NAMALWA (cell line): ENCODE data around the gene FIS1.
"Not testable (repeated sequence)": the region's sequence is repeated elsewhere in the genome, so short reads cannot be mapped to it uniquely, and the experiment has no call there.

Source experiments
- DNase-seq: peaks from one replicate; pipeline ENCODE4 v3.0.0-alpha.2; 2015; ENCODE audit warnings: low spot score

The FIS1 gene

GRCh38 chr7:101244375-101245146 lies at the start of gene FIS1:
TSS of gene FIS1 (minus strand) at chr7:101245081. CDS start at chr7:101245004, 77 bp downstream.
- DNase-seq, result peak; percentile 96

- DNase-seq, result no peak
Measured at GRCh38 chr7:101294039-101294831, 49.4 kb upstream of the FIS1 start.

DNA sequence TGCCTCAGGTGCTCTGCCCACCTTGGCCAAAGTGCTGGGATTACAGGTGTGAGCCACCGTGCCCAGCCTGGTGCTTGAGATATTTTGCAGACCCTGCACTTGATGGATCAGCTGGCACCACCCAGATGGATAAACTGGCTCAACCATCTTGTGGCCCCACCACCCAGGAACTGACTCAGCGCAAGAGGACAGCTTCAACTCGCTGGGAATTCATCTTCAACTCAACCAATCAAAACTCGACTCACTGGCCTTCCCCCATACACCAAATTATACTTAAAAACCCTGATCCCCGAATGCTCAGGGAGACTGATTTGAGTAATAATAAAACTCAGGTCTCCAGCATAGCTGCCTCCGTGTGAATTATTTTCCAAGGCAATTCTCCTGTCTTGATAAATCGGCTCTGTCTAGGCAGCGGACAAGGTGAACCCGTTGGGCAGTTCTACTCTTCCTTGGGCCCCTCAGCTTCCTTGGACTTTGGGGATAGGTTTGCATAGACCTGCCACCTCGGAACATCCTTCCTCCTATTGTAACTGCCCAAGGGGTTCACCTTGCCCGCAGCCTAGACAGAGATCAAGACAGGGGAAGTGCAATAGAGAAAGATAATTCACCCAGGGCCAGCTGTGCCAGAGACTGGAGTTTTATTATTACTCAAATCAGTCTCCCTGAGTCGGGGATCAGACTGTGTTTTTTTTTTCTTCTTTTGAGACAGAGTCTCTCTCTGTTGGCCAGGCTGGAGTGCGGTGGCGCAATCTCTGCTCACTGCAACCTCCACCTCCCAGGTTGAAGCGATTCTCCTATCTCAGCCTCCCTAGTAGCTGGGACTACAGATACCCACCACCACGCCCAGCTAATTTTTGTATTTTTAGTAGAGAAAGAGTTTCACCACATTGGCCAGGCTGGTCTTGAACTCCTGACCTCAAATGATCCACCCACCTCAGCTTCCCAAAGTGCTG lies 48.5 kb upstream of the FIS1 start:
- DNase-seq, result not testable (repeated sequence)

GRCh38 chr7:101292566-101292965 lies 47.7 kb upstream of the FIS1 start:
- DNase-seq, result not testable (repeated sequence)

- peak; percentile 59 for DNase-seq
Measured at GRCh38 chr7:101290186-101291037, 45.5 kb upstream of the FIS1 start.

DNA sequence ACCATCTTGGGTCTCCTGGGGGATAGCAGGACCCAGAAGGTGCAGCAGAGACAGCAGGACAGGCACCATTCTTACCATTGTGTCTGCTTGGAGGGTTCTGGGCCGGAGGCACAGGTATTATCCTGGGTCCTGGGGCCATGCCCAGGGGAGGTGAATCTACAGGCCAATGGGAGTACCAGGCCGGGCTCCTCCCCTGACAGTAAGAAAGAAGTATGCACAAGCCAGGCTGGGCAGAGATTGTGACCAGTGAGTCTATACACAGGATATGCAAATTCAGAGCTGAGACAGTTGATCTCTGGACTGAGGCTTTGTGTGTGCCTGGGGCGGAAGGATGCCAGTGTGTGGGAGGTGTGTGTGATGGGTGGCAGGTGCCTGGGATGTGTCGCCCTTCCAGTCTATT lies 44.8 kb upstream of the FIS1 start:
- peak; percentile 48 for DNase-seq

DNA sequence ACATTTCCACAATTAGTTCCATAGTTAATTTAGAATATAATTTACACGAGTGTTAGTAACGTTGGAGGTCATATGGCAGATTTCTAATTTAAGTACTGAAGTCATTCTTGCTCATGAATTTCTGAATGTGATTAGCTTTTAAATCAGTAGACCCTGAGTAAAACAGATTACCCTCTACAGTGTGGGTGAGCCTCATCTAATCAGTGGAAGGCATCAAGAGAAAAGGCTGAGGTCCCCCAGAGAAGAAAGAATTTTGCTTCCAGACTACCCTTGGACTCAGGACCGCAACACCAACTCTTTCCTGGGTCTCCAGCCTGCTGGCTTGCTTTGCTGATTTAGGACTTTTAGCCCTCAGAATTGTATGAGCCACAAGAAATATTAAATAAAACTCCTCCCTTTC lies 43.6 kb upstream of the FIS1 start:
- DNase-seq, result no peak

DNA sequence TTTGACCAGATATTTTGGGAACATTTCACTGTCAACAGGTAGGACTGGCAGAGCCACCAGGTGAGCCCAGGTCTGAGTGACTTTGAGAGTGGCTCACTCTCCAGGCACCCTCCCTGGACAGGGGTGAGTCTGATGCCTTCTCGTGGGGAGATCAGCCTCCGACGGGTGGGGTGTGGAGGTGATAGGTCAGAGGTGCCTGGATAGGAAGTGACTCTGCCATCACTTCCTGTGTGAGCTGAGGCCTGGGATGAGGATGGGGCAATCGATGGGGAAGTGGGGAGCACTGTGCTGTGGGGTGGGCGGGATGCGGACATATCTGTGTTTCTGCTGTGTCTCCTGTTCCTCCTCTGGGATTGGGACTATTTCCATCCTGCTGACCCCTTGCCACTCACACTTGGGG lies 42.2 kb upstream of the FIS1 start:
- DNase-seq, result no peak

DNA sequence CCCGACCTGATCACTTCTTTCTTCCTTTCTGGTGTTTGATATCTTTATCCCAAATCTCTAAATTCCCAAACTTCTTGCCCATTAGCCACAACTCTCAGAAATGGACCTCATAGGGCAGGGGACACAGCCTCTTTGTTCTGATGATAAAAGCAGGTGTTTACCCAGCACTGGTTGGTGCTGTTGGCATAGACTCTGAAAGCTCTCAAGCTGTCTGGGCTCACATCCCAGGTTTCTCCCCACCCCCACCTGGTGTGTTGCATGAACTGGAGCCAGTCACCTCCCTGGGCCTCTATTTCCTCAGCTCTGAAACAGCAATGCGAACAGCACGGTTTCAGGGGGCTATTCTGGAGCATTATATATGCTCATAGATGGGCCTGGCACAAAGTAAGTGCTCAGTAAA lies 41.0 kb upstream of the FIS1 start:
- DNase-seq, result not testable (repeated sequence)

DNA sequence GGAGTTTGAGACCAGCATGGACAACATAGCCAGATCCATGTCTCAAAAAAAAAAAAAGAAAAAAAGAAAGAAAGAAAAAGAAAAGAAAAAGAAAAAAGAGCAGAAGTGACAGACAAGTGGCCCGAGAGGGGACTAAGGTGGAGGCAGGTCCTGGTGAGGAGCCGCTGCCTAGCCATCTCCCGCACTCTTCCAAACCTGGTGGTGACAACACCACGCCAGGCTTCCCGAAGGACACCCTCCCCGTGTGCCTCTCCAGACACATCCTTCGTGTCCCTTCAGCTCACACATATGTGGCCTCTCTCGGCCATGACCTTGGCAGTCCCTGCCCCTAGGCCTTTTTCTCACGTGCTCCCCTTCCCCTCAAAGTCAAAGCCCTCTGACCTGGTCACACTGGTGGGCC lies 40.3 kb upstream of the FIS1 start:
- DNase-seq, result no peak

- not testable (repeated sequence) for DNase-seq
Measured at GRCh38 chr7:101280912-101281311, 36.0 kb upstream of the FIS1 start.

- no peak for DNase-seq
Measured at GRCh38 chr7:101278461-101279292, 33.8 kb upstream of the FIS1 start.

- DNase-seq, result no peak
Measured at GRCh38 chr7:101277155-101277554, 32.3 kb upstream of the FIS1 start.

DNA sequence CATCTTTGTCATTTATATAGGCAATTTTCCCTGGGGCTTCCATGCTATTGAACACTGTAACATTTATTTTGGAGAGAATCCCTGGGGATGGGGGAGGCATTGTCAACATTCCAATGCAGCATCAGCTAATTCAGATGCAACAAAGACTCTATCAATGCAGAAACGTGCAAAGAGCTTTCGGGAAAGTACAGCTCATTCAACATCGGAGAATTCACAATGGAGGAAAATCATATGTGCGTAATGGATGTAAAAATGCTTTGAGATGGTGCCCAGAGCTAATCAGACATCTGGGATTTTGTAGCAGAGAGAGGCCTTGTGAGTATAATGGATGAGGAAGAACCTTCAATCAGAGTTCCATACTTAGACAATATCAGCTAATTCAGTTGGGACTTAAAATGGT lies 28.3 kb upstream of the FIS1 start:
- DNase-seq, result no peak

GRCh38 chr7:101271021-101271420 lies 26.1 kb upstream of the FIS1 start:
- no peak for DNase-seq

DNA sequence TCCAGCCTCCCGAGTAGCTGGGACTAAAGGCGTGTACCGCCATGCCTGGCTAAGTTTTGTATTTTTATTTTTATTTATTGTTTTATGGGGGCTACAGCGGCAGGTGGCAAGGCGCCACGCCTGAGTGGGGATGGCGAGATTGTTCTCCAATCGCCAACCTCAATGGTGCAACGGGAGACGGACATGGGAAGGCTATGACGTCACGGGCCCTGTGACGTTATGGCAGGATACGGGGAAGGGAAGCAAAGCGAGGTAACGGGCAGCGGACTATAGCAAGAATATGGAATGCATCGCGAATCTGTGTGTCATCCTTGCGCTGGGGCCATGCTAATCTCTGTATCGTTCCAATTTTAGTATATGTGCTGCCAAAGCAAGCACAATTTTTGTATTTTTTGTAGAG lies 24.8 kb upstream of the FIS1 start:
- no peak for DNase-seq

DNA sequence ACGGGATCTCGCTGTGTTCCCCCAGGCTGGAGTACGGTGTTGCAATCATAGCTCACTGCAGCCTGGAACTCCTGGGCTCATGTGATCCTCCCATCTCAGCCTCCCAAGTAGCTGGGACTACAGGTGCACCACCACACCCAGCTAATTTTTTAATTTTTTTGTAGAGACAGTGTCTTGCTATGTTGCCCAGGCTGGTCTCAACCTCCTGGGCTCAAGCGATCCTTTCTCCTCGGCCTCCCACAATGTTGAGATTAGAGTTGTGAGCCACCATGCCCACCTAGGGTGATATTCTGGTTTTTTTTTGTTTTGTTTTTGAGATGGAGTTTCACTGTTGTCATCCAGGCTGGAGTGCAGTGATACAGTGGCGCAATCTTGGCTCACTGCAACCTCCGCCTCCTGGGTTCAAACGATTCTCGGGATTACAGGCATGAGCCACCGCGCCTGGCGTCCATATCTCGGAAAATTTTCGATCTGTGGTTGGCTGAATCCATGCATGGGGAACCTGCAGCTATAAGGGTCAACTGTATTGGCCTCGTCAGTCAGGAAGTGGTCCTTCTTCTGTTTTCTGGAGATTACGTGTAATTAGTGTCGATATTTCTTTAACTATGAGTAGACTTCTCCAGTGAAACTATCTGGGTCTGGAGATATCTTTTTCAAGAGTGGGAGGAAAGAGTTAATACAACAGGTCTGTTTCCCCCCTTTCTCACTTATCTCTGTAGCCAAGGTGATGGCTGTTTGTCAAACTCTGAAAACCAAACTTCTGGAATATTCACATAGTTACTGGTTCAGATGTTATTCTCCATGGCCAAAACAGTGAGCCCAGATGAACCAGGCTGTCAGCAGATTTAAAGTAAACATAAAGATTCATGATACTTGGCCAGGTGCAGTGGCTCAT lies 21.0 kb upstream of the FIS1 start:
- DNase-seq, result no peak

- DNase-seq, result not testable (repeated sequence)
Measured at GRCh38 chr7:101264102-101264706, 19.3 kb upstream of the FIS1 start.

GRCh38 chr7:101258243-101258731 lies 13.4 kb upstream of the FIS1 start:
- DNase-seq, result no peak
